Neural progenitor cell (in vitro differentiated cells): ENCODE data around the gene GADD45B. TPM values are rescaled to one million over a fixed set of nuclear protein-coding genes. Genes with fewer than 3 reads are reported as not detected.

Experiments used
- DNase-seq: peaks from one replicate; pipeline ENCODE4 v3.0.0-alpha.2; 2016; ENCODE audit warnings: low spot score
- H2AFZ ChIP-seq: fragments of 200-600 bp; sonication (generic); replicated peaks from 2 replicates; pipeline ENCODE4 v1.6.1; 2016; ENCODE audit warnings: antibody characterized with exemption
- H3F3A ChIP-seq: fragments of 200-600 bp; sonication (generic); 2 replicates; pipeline ENCODE4 v1.6.1; 2016; ENCODE audit warnings: antibody characterized with exemption, low read depth
- H3K27ac ChIP-seq: fragments of 200-600 bp; sonication (generic); 2 replicates; pipeline ENCODE4 v1.5.1; 2016; ENCODE audit warnings: mild to moderate bottlenecking
- H3K27me3 ChIP-seq: fragments of 200-600 bp; sonication (generic); 2 replicates; pipeline ENCODE4 v1.6.1; 2016; ENCODE audit warnings: mild to moderate bottlenecking, moderate library complexity
- H3K36me3 ChIP-seq: fragments of 200-600 bp; sonication (generic); 2 replicates; pipeline ENCODE4 v1.5.1; 2016
- H3K4me1 ChIP-seq: fragments of 200-600 bp; sonication (generic); 2 replicates; pipeline ENCODE4 v1.6.1; 2016; ENCODE audit warnings: mixed run types
- H3K4me2 ChIP-seq: fragments of 200-600 bp; sonication (generic); 2 replicates; pipeline ENCODE4 v1.6.1; 2016
- H3K4me3 ChIP-seq: fragments of 200-600 bp; sonication (generic); 2 replicates; pipeline ENCODE4 v1.5.1; 2016
- H3K79me2 ChIP-seq: fragments of 200-600 bp; sonication (generic); 2 replicates; pipeline ENCODE4 v1.6.1; 2016; ENCODE audit warnings: low read depth
- H3K9ac ChIP-seq: fragments of 200-600 bp; sonication (generic); 2 replicates; pipeline ENCODE4 v1.6.1; 2016
- H3K9me3 ChIP-seq: fragments of 200-600 bp; sonication (generic); 2 replicates; pipeline ENCODE4 v1.5.1; 2016; ENCODE audit warnings: low read depth
- H4K20me1 ChIP-seq: fragments of 200-600 bp; sonication (generic); 2 replicates; pipeline ENCODE4 v1.6.1; 2016; ENCODE audit warnings: low read depth
- H3K27ac Mint-ChIP-seq: 3 replicates; pipeline ENCODE4 v1.8.0; 2021; ENCODE audit warnings: mixed read lengths
- H3K27me3 Mint-ChIP-seq: 2 replicates; pipeline ENCODE4 v1.8.0; 2022; ENCODE audit warnings: low read depth, mild to moderate bottlenecking, inconsistent platforms, moderate library complexity, mixed read lengths; ENCODE audit not compliant: insufficient read depth
- H3K36me3 Mint-ChIP-seq: 3 replicates; pipeline ENCODE4 v1.8.0; 2021; ENCODE audit warnings: mixed read lengths
- H3K4me1 Mint-ChIP-seq: 3 replicates; pipeline ENCODE4 v1.8.0; 2021; ENCODE audit warnings: mixed read lengths
- H3K4me3 Mint-ChIP-seq: 3 replicates; pipeline ENCODE4 v1.8.0; 2021; ENCODE audit warnings: mild to moderate bottlenecking, moderate library complexity, mixed read lengths
- H3K9me3 Mint-ChIP-seq: 3 replicates; pipeline ENCODE4 v1.8.0; 2020; ENCODE audit warnings: mixed read lengths
- CTCF ChIP-seq: fragments of 200-600 bp; sonication (generic); IDR thresholded peaks from 2 replicates; pipeline ENCODE4 v1.5.1; 2017; ENCODE audit warnings: antibody characterized with exemption, mild to moderate bottlenecking
- EZH2 ChIP-seq: fragments of 200-600 bp; sonication (generic); IDR thresholded peaks from 2 replicates; pipeline ENCODE4 v1.6.1; 2017; ENCODE audit warnings: antibody characterized with exemption, mild to moderate bottlenecking, moderate library complexity
- EZH2phosphoT487 ChIP-seq: fragments of 200-600 bp; sonication (generic); IDR thresholded peaks from 2 replicates; pipeline ENCODE4 v1.6.1; 2017; ENCODE audit warnings: antibody characterized with exemption
- total RNA-seq: library from RNA; depleted of rRNA; stranded (reverse); fragments of >200 nt; gene quantifications from 2 replicates; pipeline ENCODE4 v1.2.3, GENCODE V29; 2015; ENCODE audit warnings: low replicate concordance

Gene GADD45B
- total RNA-seq, 1 donor from 2014 or later, result 6.2 TPM

- no peak overlapping the region for H3K27ac ChIP-seq
- no peak overlapping the region for H2AFZ ChIP-seq
- no peaks in the 10 kb centered on the region for H3K9me3 Mint-ChIP-seq
- no peak overlapping the region for H3K4me3 ChIP-seq
- H3K79me2 ChIP-seq, result peaks cover 47% of the 10 kb centered on the region
- no peak overlapping the region for H3K4me3 Mint-ChIP-seq
- DNase-seq, result no peak
- no peaks in the 10 kb centered on the region for H3K9me3 ChIP-seq
- H3K27me3 Mint-ChIP-seq, result peaks cover 4% of the 10 kb centered on the region
- no peaks in the 10 kb centered on the region for H3K27me3 ChIP-seq
- no peak for TF ChIP-seq CTCF
- no peak for TF ChIP-seq EZH2
- TF ChIP-seq EZH2phosphoT487, result no peak
- no peaks in the 10 kb centered on the region for H3F3A ChIP-seq
- H3K36me3 ChIP-seq, result no peaks in the 10 kb centered on the region
- peaks cover 69% of the 10 kb centered on the region for H4K20me1 ChIP-seq
- peaks cover 2% of the 10 kb centered on the region for H3K4me1 ChIP-seq
- H3K36me3 Mint-ChIP-seq, result peaks cover 13% of the 10 kb centered on the region
- H3K27ac Mint-ChIP-seq, result no peak overlapping the region
- no peak overlapping the region for H3K9ac ChIP-seq
- peaks cover 2% of the 10 kb centered on the region for H3K4me1 Mint-ChIP-seq
- no peak overlapping the region for H3K4me2 ChIP-seq
These were observed 34.7 kb upstream of the GADD45B start for GRCh38 chr19:2441096-2441752.

DNA sequence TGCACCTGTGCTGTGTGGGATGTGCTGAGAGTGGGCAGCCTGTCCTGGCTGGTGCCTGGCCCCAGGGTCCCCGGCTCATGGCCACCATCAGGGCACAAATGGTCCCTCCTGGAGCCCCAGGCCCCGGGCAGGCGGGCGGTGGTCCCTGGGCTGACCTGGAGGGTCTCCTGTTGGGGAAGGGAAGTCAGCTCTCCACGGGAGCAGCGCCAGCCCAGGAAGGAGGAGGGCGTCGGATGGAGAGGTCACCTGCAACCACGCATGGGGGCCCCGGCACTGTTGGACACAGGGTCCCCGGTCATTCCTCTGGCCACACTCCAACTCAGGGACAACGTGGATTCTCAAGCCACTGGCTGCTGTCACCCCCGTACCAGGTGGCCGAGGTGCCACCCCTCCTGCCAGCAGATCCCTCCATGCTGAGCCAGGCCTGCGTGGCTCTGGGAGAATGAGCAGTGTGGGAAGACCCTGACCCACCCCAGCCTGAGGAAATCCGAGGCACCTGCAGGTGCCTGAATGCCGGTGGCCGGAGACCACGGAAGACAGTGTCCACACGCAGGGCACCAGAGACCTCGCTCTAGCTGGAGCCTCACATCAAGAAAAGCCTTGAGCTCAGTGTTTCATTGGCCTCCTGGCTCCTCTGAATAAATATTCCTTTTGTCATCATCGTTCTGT, 32.7 kb upstream of the GADD45B start:
- H3K4me3 ChIP-seq, result no peak overlapping the region
- H3K27me3 Mint-ChIP-seq, result no peaks in the 10 kb centered on the region
- peaks cover 7% of the 10 kb centered on the region for H3K4me1 ChIP-seq
- no peaks in the 10 kb centered on the region for H3K9me3 ChIP-seq
- peaks cover 84% of the 10 kb centered on the region for H4K20me1 ChIP-seq
- H3K9me3 Mint-ChIP-seq, result no peaks in the 10 kb centered on the region
- no peaks in the 10 kb centered on the region for H3K27me3 ChIP-seq
- no peak overlapping the region for H3K27ac ChIP-seq
- H3K36me3 ChIP-seq, result no peaks in the 10 kb centered on the region
- no peak for DNase-seq
- no peaks in the 10 kb centered on the region for H3F3A ChIP-seq
- H2AFZ ChIP-seq, result no peak overlapping the region
- H3K4me1 Mint-ChIP-seq, result peaks cover 12% of the 10 kb centered on the region
- H3K27ac Mint-ChIP-seq, result no peak overlapping the region
- H3K36me3 Mint-ChIP-seq, result peaks cover 14% of the 10 kb centered on the region
- peaks cover 67% of the 10 kb centered on the region for H3K79me2 ChIP-seq
- H3K4me2 ChIP-seq, result no peak overlapping the region
- no peak overlapping the region for H3K4me3 Mint-ChIP-seq
- H3K9ac ChIP-seq, result no peak overlapping the region
- TF ChIP-seq EZH2phosphoT487 (no peak), CTCF (no peak), EZH2 (no peak)

DNA sequence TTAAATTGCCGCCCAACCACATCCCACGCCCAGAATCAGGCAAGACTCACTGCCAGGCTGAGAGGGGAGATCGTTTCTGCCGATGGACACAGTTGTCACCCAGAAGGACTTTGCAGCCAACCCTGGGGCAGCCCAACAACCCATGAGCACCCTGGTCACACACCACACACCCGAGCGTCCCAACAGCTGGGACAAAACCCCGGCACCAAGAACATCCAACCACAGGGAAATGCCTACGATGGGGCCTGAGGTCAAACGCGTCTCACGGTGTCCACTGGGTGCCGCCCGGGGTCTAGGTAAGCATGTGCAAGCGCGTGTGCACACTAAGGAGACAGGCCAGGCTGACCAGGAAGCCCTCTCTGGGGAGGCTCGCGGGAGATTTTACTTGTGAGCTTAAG, 32.1 kb upstream of the GADD45B start:
- Histone ChIP-seq H3K27me3 (no peaks in the 10 kb centered on the region), H3K4me3 (no peak overlapping the region), H3K9ac (no peak overlapping the region), H3F3A (no peaks in the 10 kb centered on the region), H3K79me2 (peaks cover 72% of the 10 kb centered on the region), H3K9me3 (no peaks in the 10 kb centered on the region), H4K20me1 (peaks cover 85% of the 10 kb centered on the region), H3K4me1 (peaks cover 7% of the 10 kb centered on the region), H3K27ac (no peak overlapping the region), H3K4me2 (no peak overlapping the region), H3K36me3 (no peaks in the 10 kb centered on the region), H2AFZ (no peak overlapping the region)
- Mint-ChIP-seq H3K27me3 (peaks cover 2% of the 10 kb centered on the region), H3K36me3 (peaks cover 14% of the 10 kb centered on the region), H3K27ac (no peak overlapping the region), H3K4me3 (no peak overlapping the region), H3K9me3 (no peaks in the 10 kb centered on the region), H3K4me1 (peaks cover 13% of the 10 kb centered on the region)
- no peak for TF ChIP-seq EZH2phosphoT487
- no peak for TF ChIP-seq CTCF
- no peak for TF ChIP-seq EZH2
- DNase-seq, result no peak
